ENCODE data around the gene CCHCR1.

- no peak for TF ChIP-seq CTCF (IDR thresholded peaks at IDR 0.05; ENCODE audit: poor library complexity, severe bottlenecking)
- TF ChIP-seq EP300 (conservative IDR thresholded peaks at IDR 0.05; ENCODE audit: poor library complexity, severe bottlenecking) = no peak
- no peak for TF ChIP-seq TAF1 (IDR thresholded peaks at IDR 0.05; ENCODE audit: low read depth)
These were observed 59.1 kb downstream of the CCHCR1 start for GRCh38 chr6:31098449-31098938.
